Muscle layer of duodenum (tissue), 2 donors: Measurements from ENCODE around the gene CALML6.

Experiments
- H3K27ac ChIP-seq: one replicate; pipeline ENCODE4 v1.7.0; 2013; ENCODE audit warnings: mild to moderate bottlenecking, low read length
- H3K27me3 ChIP-seq: one replicate; pipeline ENCODE4 v1.7.0; 2013; ENCODE audit warnings: low read depth, mild to moderate bottlenecking, control low read depth, low read length
- H3K36me3 ChIP-seq, 2 donors: one replicate each; pipeline ENCODE4 v1.7.0; 2013; ENCODE audit warnings: low read length in 2 of 2, control low read depth in 1 of 2, mild to moderate bottlenecking in 1 of 2; ENCODE audit not compliant: insufficient read depth in 2 of 2, control insufficient read depth in 1 of 2
- H3K4me1 ChIP-seq, 2 donors: one replicate each; pipeline ENCODE4 v1.7.0; 2013; ENCODE audit warnings: low read length in 2 of 2, mild to moderate bottlenecking in 2 of 2, control low read depth in 1 of 2, moderate library complexity in 1 of 2; ENCODE audit not compliant: insufficient read depth in 2 of 2, control insufficient read depth in 1 of 2
- H3K4me3 ChIP-seq, 2 donors: one replicate each; pipeline ENCODE4 v1.7.0; 2013; ENCODE audit warnings: low read length in 2 of 2, low read depth in 1 of 2, mild to moderate bottlenecking in 1 of 2
- H3K9me3 ChIP-seq, 2 donors: one replicate each; pipeline ENCODE4 v1.7.0; 2013; ENCODE audit warnings: low read length in 2 of 2, control low read depth in 1 of 2, mild to moderate bottlenecking in 1 of 2; ENCODE audit not compliant: control insufficient read depth in 1 of 2
- donor health status: healthy.

CALML6 gene

GRCh38 chr1:1941868-1942752, 27.1 kb downstream of the CALML6 start:
- Histone ChIP-seq H3K4me3 (no peak overlapping the region), H3K36me3 (no peaks in the 10 kb centered on the region), H3K4me1 (peaks cover 0 to 14% of the 10 kb centered on the region in 2 donors)

GRCh38 chr1:1942753-1943656, 27.9 kb downstream of the CALML6 start:
- Histone ChIP-seq H3K4me3 (no peak overlapping the region), H3K36me3 (no peaks in the 10 kb centered on the region), H3K4me1 (peaks cover 0 to 14% of the 10 kb centered on the region in 2 donors), H3K27me3 (no peaks in the 10 kb centered on the region), H3K27ac (no peak overlapping the region), H3K9me3 (no peaks in the 10 kb centered on the region)

More at GRCh38 chr1:1941868-1942752, 27.1 kb downstream of the CALML6 start:
- no peaks in the 10 kb centered on the region for H3K9me3 ChIP-seq
- no peak overlapping the region for H3K27ac ChIP-seq
- no peaks in the 10 kb centered on the region for H3K27me3 ChIP-seq

- peak overlapping the region in 1 of 2 donors; percentile 42 for H3K4me3 ChIP-seq
Observed at GRCh38 chr1:1943834-1944570, 28.9 kb downstream of the CALML6 start.

GRCh38 chr1:1945782-1946393, 30.8 kb downstream of the CALML6 start:
- H3K9me3 ChIP-seq, result no peaks in the 10 kb centered on the region
- no peak overlapping the region for H3K27ac ChIP-seq
- peaks cover 0 to 14% of the 10 kb centered on the region in 2 donors for H3K4me1 ChIP-seq
- H3K36me3 ChIP-seq, result no peaks in the 10 kb centered on the region
- H3K27me3 ChIP-seq, result no peaks in the 10 kb centered on the region
- H3K4me3 ChIP-seq, result no peak overlapping the region

More at GRCh38 chr1:1943834-1944570, 28.9 kb downstream of the CALML6 start:
- no peaks in the 10 kb centered on the region for H3K36me3 ChIP-seq
- H3K9me3 ChIP-seq, result no peaks in the 10 kb centered on the region
- peaks cover 0 to 14% of the 10 kb centered on the region in 2 donors for H3K4me1 ChIP-seq
- no peaks in the 10 kb centered on the region for H3K27me3 ChIP-seq
- H3K27ac ChIP-seq, result no peak overlapping the region

- Histone ChIP-seq H3K4me1 (peaks cover 0 to 14% of the 10 kb centered on the region in 2 donors), H3K27ac (no peak overlapping the region)
Observed at GRCh38 chr1:1946540-1946939, 31.5 kb downstream of the CALML6 start.

GRCh38 chr1:1947493-1947892, 32.4 kb downstream of the CALML6 start:
- Histone ChIP-seq H3K27ac (no peak overlapping the region), H3K36me3 (no peaks in the 10 kb centered on the region), H3K9me3 (no peaks in the 10 kb centered on the region), H3K4me1 (peaks cover 0 to 14% of the 10 kb centered on the region in 2 donors), H3K27me3 (no peaks in the 10 kb centered on the region), H3K4me3 (no peak overlapping the region)

More at GRCh38 chr1:1946540-1946939, 31.5 kb downstream of the CALML6 start:
- H3K36me3 ChIP-seq, result no peaks in the 10 kb centered on the region
- no peaks in the 10 kb centered on the region for H3K9me3 ChIP-seq
- H3K4me3 ChIP-seq, result no peak overlapping the region
- no peaks in the 10 kb centered on the region for H3K27me3 ChIP-seq

GRCh38 chr1:1948783-1949182, 33.7 kb downstream of the CALML6 start:
- Histone ChIP-seq H3K4me1 (peaks cover 0 to 12% of the 10 kb centered on the region in 2 donors), H3K27me3 (no peaks in the 10 kb centered on the region)

GRCh38 chr1:1950940-1951339, 35.9 kb downstream of the CALML6 start:
- Histone ChIP-seq H3K9me3 (no peaks in the 10 kb centered on the region), H3K4me3 (no peak overlapping the region)

More at GRCh38 chr1:1948783-1949182, 33.7 kb downstream of the CALML6 start:
- no peaks in the 10 kb centered on the region for H3K36me3 ChIP-seq
- no peak overlapping the region for H3K4me3 ChIP-seq
- no peaks in the 10 kb centered on the region for H3K9me3 ChIP-seq
- no peak overlapping the region for H3K27ac ChIP-seq

GRCh38 chr1:1954015-1954414, 39.0 kb downstream of the CALML6 start:
- H3K9me3 ChIP-seq, result no peaks in the 10 kb centered on the region

More at GRCh38 chr1:1950940-1951339, 35.9 kb downstream of the CALML6 start:
- H3K36me3 ChIP-seq, result no peaks in the 10 kb centered on the region
- no peaks in the 10 kb centered on the region for H3K27me3 ChIP-seq
- peaks cover 0 to 6% of the 10 kb centered on the region in 2 donors for H3K4me1 ChIP-seq
- H3K27ac ChIP-seq, result no peak overlapping the region

GRCh38 chr1:1954831-1955441, 39.9 kb downstream of the CALML6 start:
- H3K27me3 ChIP-seq, result no peaks in the 10 kb centered on the region
- no peak overlapping the region for H3K4me3 ChIP-seq
- no peaks in the 10 kb centered on the region for H3K36me3 ChIP-seq
- peaks cover 0 to 6% of the 10 kb centered on the region in 2 donors for H3K4me1 ChIP-seq
- no peak overlapping the region for H3K27ac ChIP-seq
- H3K9me3 ChIP-seq, result no peaks in the 10 kb centered on the region

More at GRCh38 chr1:1954015-1954414, 39.0 kb downstream of the CALML6 start:
- no peak overlapping the region for H3K27ac ChIP-seq
- no peaks in the 10 kb centered on the region for H3K27me3 ChIP-seq
- no peak overlapping the region for H3K4me3 ChIP-seq
- no peaks in the 10 kb centered on the region for H3K36me3 ChIP-seq
- H3K4me1 ChIP-seq, result no peaks in the 10 kb centered on the region
